ENCODE results near the gene CEP70.
"Not testable (repeated sequence)": the region's sequence is repeated elsewhere in the genome, so short reads cannot be mapped to it uniquely, and the experiment has no call there.

CEP70 gene

DNA sequence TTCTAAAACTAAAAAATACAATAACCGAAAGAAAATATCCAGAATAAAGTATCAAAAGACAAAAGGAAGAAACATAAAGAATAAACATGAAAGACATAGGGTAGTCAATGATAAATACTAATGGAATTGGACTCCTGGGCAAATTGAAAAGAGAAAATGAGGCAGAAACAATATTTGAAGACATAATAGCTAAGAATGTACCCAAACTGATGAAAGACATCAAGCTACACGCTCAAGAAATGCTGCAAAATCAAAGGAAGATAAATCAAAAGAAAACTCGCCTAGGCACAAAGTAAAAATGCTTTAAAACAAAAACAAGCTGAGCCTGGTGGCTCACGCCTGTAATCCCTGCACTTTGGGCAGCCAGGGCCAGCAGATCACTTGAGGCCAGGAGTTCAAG is 34.9 kb downstream of the CEP70 start:
- H3K4me3 ChIP-seq (ENCODE audit: low read depth, low read length), result no peak overlapping the region
- no peaks in the 10 kb centered on the region for H3K27me3 ChIP-seq (ENCODE audit: control insufficient read depth, insufficient read depth, low read length)
- peaks cover 45% of the 10 kb centered on the region for H3K9me3 ChIP-seq (ENCODE audit: control insufficient read depth, insufficient read depth, low read depth, low read length)
- H3K4me1 ChIP-seq (ENCODE audit: control insufficient read depth, insufficient read depth, low read length), result no peaks in the 10 kb centered on the region
- H3K36me3 ChIP-seq (ENCODE audit: control insufficient read depth, insufficient read depth, low read length), result peaks cover 12% of the 10 kb centered on the region; the same call in 1 of the 2 replicates
- no peak overlapping the region for H3K27ac ChIP-seq (ENCODE audit: low read depth, low read length)
- no peak overlapping the region for H3K9ac ChIP-seq (ENCODE audit: low read length)

DNA sequence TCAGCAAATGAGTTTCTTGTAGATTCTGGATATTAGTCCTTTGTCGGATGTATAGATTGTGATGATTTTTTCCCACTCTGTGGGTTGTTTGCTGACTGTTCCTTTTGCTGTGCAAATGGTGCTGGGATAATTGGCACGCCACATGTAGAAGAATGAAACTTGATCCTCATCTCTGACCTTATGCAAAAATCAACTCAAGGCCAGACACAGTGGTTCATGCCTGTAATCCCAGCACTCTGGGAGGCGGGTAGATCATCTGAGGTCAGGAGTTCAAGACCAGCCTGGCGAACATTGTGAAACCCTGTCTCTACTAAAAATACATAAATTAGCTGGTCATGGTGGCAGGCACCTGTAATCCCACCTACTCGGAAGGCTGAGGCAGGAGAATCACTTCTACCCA is 39.3 kb downstream of the CEP70 start:
- not testable (repeated sequence) for H3K27ac ChIP-seq (ENCODE audit: low read depth, low read length); H3K4me1 ChIP-seq (ENCODE audit: control insufficient read depth, insufficient read depth, low read length); H3K36me3 ChIP-seq (ENCODE audit: control insufficient read depth, insufficient read depth, low read length); H3K4me3 ChIP-seq (ENCODE audit: low read depth, low read length); H3K9ac ChIP-seq (ENCODE audit: low read length); H3K27me3 ChIP-seq (ENCODE audit: control insufficient read depth, insufficient read depth, low read length)
- peaks cover 48% of the 10 kb centered on the region for H3K9me3 ChIP-seq (ENCODE audit: control insufficient read depth, insufficient read depth, low read depth, low read length)

DNA sequence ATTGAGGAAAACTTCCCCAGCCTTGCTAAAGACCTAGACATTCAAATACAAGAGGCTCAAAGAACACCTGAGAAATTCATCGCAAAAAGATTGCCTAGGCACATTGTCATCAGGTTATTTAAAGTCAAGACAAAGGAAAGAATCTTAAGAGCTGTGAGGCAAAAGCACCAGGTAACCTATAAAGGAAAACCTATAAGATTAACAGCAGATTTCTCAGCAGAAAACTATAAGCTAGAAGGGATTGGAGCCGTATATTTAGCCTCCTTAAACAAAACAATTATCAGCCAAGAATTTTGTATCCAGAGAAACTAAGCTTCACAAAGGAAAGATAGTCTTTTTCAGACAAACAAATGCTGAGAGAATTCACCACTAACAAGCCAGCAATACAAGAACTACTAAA is 43.1 kb downstream of the CEP70 start:
- H3K27ac ChIP-seq (ENCODE audit: low read depth, low read length); H3K4me1 ChIP-seq (ENCODE audit: control insufficient read depth, insufficient read depth, low read length); H3K9ac ChIP-seq (ENCODE audit: low read length); H3K27me3 ChIP-seq (ENCODE audit: control insufficient read depth, insufficient read depth, low read length); H3K4me3 ChIP-seq (ENCODE audit: low read depth, low read length): not testable (repeated sequence)
- Histone ChIP-seq H3K9me3 (ENCODE audit: control insufficient read depth, insufficient read depth, low read depth, low read length) (peaks cover 54% of the 10 kb centered on the region), H3K36me3 (ENCODE audit: control insufficient read depth, insufficient read depth, low read length) (peaks cover 26% of the 10 kb centered on the region)

DNA sequence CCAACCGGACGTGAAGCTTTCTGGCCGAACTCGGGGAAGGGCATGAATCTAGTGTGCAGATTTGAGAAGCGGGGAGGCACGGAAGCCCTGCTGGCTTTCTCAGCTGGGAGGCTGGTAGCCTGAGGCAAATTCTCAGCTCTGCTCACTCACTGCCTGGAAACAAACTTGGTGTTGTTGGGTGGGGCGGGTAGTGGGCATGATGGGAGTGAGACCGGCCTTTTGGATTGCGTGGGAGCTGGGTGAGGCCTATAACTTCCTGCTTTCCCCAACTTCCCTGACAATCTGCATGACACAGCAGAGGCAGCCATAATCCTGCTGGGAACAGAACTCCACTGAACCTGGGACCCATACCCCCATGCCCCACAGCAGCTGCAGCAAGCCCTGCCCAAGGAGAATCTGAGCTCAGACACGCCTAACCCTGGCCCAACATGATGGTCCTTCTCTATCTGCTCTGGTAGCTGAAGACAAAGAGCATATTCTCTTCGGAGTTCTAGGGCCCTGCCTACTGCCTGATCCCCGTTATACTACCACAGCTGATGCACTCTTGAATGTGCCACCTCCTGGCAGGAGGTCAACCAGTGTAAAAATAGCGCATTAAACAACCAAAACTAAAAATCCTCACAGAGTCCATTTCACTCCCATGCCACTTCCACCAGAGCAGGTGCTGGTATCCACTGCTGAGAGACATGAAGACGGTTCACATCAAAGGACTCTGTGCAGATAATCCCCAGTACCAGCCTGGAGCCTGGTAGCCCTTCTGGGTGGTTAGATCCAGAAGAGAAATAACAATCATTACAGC is 44.7 kb downstream of the CEP70 start:
- Histone ChIP-seq H3K4me1 (ENCODE audit: control insufficient read depth, insufficient read depth, low read length) (no peaks in the 10 kb centered on the region), H3K27me3 (ENCODE audit: control insufficient read depth, insufficient read depth, low read length) (no peaks in the 10 kb centered on the region), H3K9ac (ENCODE audit: low read length) (no peak overlapping the region), H3K9me3 (ENCODE audit: control insufficient read depth, insufficient read depth, low read depth, low read length) (peaks cover 55% of the 10 kb centered on the region), H3K36me3 (ENCODE audit: control insufficient read depth, insufficient read depth, low read length) (peaks cover 32% of the 10 kb centered on the region), H3K27ac (ENCODE audit: low read depth, low read length) (no peak overlapping the region), H3K4me3 (ENCODE audit: low read depth, low read length) (no peak overlapping the region)

DNA sequence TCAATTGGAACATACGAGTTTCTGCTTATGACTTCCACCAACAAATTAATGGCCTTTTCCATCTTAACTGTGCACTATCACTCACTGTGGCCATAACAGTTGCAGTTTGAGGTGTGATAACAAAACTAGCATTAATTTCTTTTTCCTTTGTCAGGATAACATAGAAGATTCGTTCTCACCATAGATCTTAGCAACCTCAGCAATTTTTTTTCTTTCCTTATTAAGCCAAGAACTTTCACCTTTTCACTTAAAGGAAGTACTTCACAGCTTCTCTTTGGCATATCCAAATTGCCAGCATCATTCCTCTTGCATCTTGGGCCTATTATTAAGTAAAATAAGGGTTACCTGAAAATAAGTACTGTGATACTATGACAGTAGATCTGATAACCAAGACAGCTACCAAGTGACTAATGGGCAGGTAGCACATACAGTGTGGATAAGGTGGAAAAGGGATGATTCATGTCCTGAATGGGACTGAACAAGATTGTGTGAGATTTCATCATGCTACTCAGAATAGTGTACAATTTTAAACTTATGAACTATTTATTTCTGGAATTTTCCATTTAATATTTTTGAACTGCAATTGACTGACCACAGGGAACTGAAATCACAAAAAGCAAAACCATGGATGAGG is 46.6 kb downstream of the CEP70 start:
- Histone ChIP-seq H3K36me3 (ENCODE audit: control insufficient read depth, insufficient read depth, low read length) (peaks cover 42% of the 10 kb centered on the region), H3K27me3 (ENCODE audit: control insufficient read depth, insufficient read depth, low read length) (no peaks in the 10 kb centered on the region), H3K4me3 (ENCODE audit: low read depth, low read length) (no peak overlapping the region), H3K9me3 (ENCODE audit: control insufficient read depth, insufficient read depth, low read depth, low read length) (peaks cover 63% of the 10 kb centered on the region), H3K9ac (ENCODE audit: low read length) (no peak overlapping the region), H3K27ac (ENCODE audit: low read depth, low read length) (no peak overlapping the region), H3K4me1 (ENCODE audit: control insufficient read depth, insufficient read depth, low read length) (no peaks in the 10 kb centered on the region)

DNA sequence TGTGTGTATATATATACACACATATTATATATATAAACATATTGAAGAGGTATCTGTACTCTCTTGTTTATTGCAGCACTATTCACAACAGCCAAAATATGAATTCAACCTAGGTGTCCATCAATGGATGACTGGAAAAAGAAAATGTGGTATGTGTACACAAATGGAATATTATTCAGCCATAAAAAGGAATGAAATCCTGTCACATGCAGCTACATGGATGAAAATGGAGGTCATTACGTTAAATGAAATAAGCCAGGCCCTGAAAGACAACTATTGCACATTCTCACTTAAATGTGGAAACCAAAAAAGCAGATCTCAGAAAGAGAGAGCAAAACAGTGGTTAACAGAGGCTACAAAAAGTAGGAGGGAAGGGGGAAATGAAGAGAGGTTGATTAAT is 49.5 kb downstream of the CEP70 start:
- Histone ChIP-seq H3K27me3 (ENCODE audit: control insufficient read depth, insufficient read depth, low read length) (no peaks in the 10 kb centered on the region), H3K4me3 (ENCODE audit: low read depth, low read length) (no peak overlapping the region), H3K36me3 (ENCODE audit: control insufficient read depth, insufficient read depth, low read length) (peaks cover 47% of the 10 kb centered on the region), H3K27ac (ENCODE audit: low read depth, low read length) (no peak overlapping the region), H3K9ac (ENCODE audit: low read length) (no peak overlapping the region), H3K9me3 (ENCODE audit: control insufficient read depth, insufficient read depth, low read depth, low read length) (peaks cover 64% of the 10 kb centered on the region), H3K4me1 (ENCODE audit: control insufficient read depth, insufficient read depth, low read length) (no peaks in the 10 kb centered on the region)

DNA sequence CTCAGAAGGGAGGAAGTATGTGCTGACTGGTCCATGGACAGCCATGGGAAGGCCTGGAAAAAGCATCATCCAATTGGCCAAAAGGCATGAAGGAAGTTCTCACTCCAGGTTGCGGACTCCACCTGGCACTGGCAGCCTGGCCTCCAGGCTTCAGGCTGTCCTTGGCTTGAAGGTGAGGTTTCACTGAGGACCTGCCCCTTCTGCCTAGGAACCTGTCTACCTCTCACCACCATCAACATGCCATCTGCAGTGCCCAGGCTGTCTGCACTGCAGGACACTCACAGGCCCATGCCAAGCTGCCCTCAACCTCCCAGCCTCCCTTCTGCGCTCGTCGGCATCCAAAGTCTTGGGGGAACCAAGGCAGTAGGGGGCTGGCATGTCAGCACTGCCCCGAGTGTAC is 51.1 kb downstream of the CEP70 start:
- H3K9ac ChIP-seq (ENCODE audit: low read length), result no peak overlapping the region
- H3K4me1 ChIP-seq (ENCODE audit: control insufficient read depth, insufficient read depth, low read length), result no peaks in the 10 kb centered on the region
- H3K27me3 ChIP-seq (ENCODE audit: control insufficient read depth, insufficient read depth, low read length), result no peaks in the 10 kb centered on the region
- peaks cover 54% of the 10 kb centered on the region for H3K9me3 ChIP-seq (ENCODE audit: control insufficient read depth, insufficient read depth, low read depth, low read length)
- H3K4me3 ChIP-seq (ENCODE audit: low read depth, low read length), result no peak overlapping the region
- H3K27ac ChIP-seq (ENCODE audit: low read depth, low read length), result no peak overlapping the region
- H3K36me3 ChIP-seq (ENCODE audit: control insufficient read depth, insufficient read depth, low read length), result peaks cover 36% of the 10 kb centered on the region

DNA sequence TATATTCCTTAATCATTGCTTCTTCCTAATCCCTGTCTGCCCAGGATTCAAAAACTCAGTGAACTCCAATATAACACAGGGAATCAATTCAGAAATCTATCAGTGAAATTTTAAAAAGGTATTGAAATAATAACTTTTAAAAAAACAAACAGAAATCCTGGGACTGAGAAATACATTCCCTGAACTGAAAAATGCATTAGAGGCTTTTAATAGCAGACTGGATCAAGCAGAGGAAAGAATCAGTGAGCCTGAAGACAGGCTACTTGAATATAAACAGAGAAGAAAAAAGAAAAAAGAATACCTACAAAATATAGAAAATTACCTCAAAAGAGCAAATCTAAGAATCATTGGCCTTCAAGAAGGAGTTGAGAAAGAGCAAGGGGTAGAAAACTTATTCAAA is 54.7 kb downstream of the CEP70 start:
- peaks cover 24% of the 10 kb centered on the region for H3K9me3 ChIP-seq (ENCODE audit: control insufficient read depth, insufficient read depth, low read depth, low read length)
- H3K4me1 ChIP-seq (ENCODE audit: control insufficient read depth, insufficient read depth, low read length), result no peaks in the 10 kb centered on the region
- H3K27ac ChIP-seq (ENCODE audit: low read depth, low read length), result no peak overlapping the region
- no peak overlapping the region for H3K9ac ChIP-seq (ENCODE audit: low read length)
- no peaks in the 10 kb centered on the region for H3K27me3 ChIP-seq (ENCODE audit: control insufficient read depth, insufficient read depth, low read length)
- H3K4me3 ChIP-seq (ENCODE audit: low read depth, low read length), result no peak overlapping the region
- peaks cover 23% of the 10 kb centered on the region for H3K36me3 ChIP-seq (ENCODE audit: control insufficient read depth, insufficient read depth, low read length)

DNA sequence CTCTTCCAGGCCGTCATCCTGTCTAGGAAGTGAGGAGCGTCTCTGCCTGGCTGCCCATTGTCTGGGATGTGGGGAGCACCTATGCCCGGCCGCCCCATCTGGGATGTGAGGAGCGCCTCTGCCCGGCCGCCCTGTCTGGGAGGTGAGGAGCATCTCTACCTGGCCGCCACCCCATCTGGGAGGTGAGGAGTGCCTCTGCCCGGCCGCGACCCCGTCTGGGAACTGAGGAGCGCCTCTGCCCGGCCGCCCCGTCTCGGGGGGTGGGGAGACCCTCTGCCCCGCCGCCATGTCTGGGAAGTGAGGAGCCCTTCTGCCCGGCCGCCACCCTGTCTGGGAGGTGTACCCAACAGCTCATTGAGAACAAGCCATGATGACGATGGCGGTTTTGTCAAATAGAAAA is 72.6 kb downstream of the CEP70 start:
- H3K4me3 ChIP-seq (ENCODE audit: low read depth, low read length); H3K4me1 ChIP-seq (ENCODE audit: control insufficient read depth, insufficient read depth, low read length); H3K9ac ChIP-seq (ENCODE audit: low read length); H3K27me3 ChIP-seq (ENCODE audit: control insufficient read depth, insufficient read depth, low read length); H3K27ac ChIP-seq (ENCODE audit: low read depth, low read length): not testable (repeated sequence)
- peaks cover 13% of the 10 kb centered on the region for H3K36me3 ChIP-seq (ENCODE audit: control insufficient read depth, insufficient read depth, low read length)
- H3K9me3 ChIP-seq (ENCODE audit: control insufficient read depth, insufficient read depth, low read depth, low read length), result peaks cover 19% of the 10 kb centered on the region

DNA sequence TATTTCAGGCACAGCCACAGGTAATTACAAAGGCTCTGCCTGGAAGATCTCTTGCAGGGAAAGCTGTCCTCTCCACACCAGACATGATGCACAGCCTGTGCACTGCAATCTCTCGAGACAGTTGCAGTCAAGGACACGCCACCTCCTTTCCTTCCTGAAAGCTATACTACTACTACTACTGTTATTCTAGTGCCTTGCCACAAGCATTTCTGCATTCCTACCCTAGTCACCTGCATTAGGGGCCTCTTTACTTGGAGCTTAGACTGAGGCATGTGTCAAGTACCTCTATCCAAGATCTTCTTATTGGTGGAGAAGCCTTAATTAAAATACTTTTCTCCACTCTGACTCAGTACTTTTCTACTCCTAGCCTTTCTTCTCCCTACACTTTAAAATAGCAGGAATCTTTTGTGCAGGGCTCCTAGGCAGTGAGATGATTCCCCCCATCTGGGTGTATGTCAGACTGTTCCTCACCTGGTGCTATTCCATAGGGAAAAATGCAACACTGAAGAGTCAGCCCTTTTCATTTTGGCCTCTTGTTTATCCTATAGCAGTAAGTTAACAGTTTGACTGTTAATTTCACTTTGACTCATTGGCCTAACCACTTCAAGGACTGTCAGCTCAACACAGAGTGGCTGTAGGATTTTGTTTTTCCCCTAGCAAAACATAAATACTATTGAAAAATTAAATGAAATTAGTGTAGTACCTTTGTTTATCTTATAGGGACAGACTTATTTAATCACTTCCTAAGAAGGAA is 80.8 kb downstream of the CEP70 start:
- Histone ChIP-seq H3K36me3 (ENCODE audit: control insufficient read depth, insufficient read depth, low read length) (peaks cover 18% of the 10 kb centered on the region), H3K9me3 (ENCODE audit: control insufficient read depth, insufficient read depth, low read depth, low read length) (peaks cover 15% of the 10 kb centered on the region), H3K4me1 (ENCODE audit: control insufficient read depth, insufficient read depth, low read length) (peaks cover 12% of the 10 kb centered on the region; the same call in 1 of the 2 replicates), H3K9ac (ENCODE audit: low read length) (no peak overlapping the region), H3K27ac (ENCODE audit: low read depth, low read length) (no peak overlapping the region), H3K27me3 (ENCODE audit: control insufficient read depth, insufficient read depth, low read length) (no peaks in the 10 kb centered on the region), H3K4me3 (ENCODE audit: low read depth, low read length) (no peak overlapping the region)

DNA sequence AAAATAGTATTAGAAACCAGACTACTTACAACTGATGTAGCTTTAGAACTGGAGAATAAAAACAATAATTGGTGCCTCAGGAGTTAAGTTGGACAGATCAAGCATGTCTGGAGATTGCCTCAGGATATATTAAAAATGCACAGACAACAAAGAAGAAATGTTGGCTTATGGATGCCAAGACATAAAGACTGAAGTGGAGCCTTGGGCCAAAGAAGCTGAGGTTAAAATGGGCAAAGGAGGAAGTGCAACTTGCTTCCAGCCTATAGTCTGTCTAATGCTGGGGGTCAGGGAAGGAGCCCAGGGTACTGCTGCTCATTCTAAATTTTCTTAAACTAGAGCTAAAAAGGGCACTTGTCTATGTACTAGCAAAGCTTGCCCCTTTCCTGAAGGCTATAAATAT is 82.1 kb downstream of the CEP70 start:
- Histone ChIP-seq H3K9ac (ENCODE audit: low read length) (no peak overlapping the region), H3K4me3 (ENCODE audit: low read depth, low read length) (no peak overlapping the region), H3K36me3 (ENCODE audit: control insufficient read depth, insufficient read depth, low read length) (peaks cover 11% of the 10 kb centered on the region), H3K27me3 (ENCODE audit: control insufficient read depth, insufficient read depth, low read length) (no peaks in the 10 kb centered on the region), H3K27ac (ENCODE audit: low read depth, low read length) (0 out of 2 replicates have a peak overlapping the region, but pooled peaks have one; percentile 33), H3K4me1 (ENCODE audit: control insufficient read depth, insufficient read depth, low read length) (peaks cover 12% of the 10 kb centered on the region; the same call in 1 of the 2 replicates), H3K9me3 (ENCODE audit: control insufficient read depth, insufficient read depth, low read depth, low read length) (peaks cover 4% of the 10 kb centered on the region; the same call in 1 of the 2 replicates)
